Endothelial cell of umbilical vein (primary cell): Measurements from ENCODE around the gene TRIM69. TPM values are rescaled to one million over a fixed set of nuclear protein-coding genes. Genes with fewer than 3 reads are reported as not detected.

Source experiments
- BruUV-seq: library from RNA; stranded (reverse); fragments of 400-500 nt; replicated peaks from 2 replicates; lab custom pipeline; 2021; lab: Mats Ljungman, UMichigan
- CTCF ChIA-PET: fragments of 300-600, 350-600 bp; sonication (Branson Sonifier 250); formaldehyde crosslinking; loops from one replicate; lab custom pipeline; 2021; ENCODE audit warnings: antibody characterized with exemption, inconsistent platforms; lab: Charles Lee
- POLR2A ChIA-PET: fragments of 300-600, 350-600 bp; sonication (Branson Sonifier 250); formaldehyde crosslinking; loops from one replicate; lab custom pipeline; 2021; ENCODE audit warnings: antibody characterized with exemption, inconsistent platforms; lab: Charles Lee
- DNase-seq: peaks from one replicate; pipeline ENCODE4 v3.0.0-alpha.2; 2011; ENCODE audit warnings: low read depth, low spot score
- FAIRE-seq: peaks from 2 replicates; lab custom pipeline; 2011; peaks lifted over from hg19 to GRCh38; lab: Jason Lieb, UNC
- H2AFZ ChIP-seq: 2 replicates; pipeline ENCODE4 v1.6.0; 2012; ENCODE audit warnings: low read depth, low read length, control low read depth, inconsistent platforms
- H3K27ac ChIP-seq: 2 replicates; pipeline ENCODE4 v1.5.1; 2011; ENCODE audit warnings: low read depth, mild to moderate bottlenecking, control low read depth, low read length, moderate library complexity; ENCODE audit not compliant: insufficient read depth
- H3K27me3 ChIP-seq, 2 experiments: 2 replicates each; pipeline versions ENCODE4 v1.6.0 to v1.6.1; 2011; ENCODE audit warnings: low read length in 2 of 2, mixed read lengths in 1 of 2; ENCODE audit not compliant: control insufficient read depth in 2 of 2, insufficient read depth in 2 of 2
- H3K36me3 ChIP-seq, 2 experiments: 2 replicates in 1 of 2; 3 replicates in 1 of 2; pipeline ENCODE4 v1.5.1; 2011; ENCODE audit warnings: low read length in 2 of 2, mild to moderate bottlenecking in 1 of 2, moderate library complexity in 1 of 2; ENCODE audit not compliant: control insufficient read depth in 2 of 2, insufficient read depth in 2 of 2; ENCODE audit errors: extremely low read depth in 1 of 2
- H3K4me1 ChIP-seq: 3 replicates; pipeline ENCODE4 v1.5.1; 2011; ENCODE audit warnings: mild to moderate bottlenecking, low read length; ENCODE audit not compliant: control insufficient read depth, insufficient read depth; ENCODE audit errors: extremely low read depth
- H3K4me2 ChIP-seq: 2 replicates; pipeline ENCODE4 v1.6.1; 2011; ENCODE audit warnings: low read length, control low read depth, mixed read lengths; ENCODE audit not compliant: insufficient read depth
- H3K4me3 ChIP-seq, 3 experiments: fragments of 200-600 bp in 1 of 3; sonication (generic), shearing (Covaris generic) in 1 of 3; replicated peaks in 1 of 3; 2 replicates each; pipeline ENCODE4 v1.5.1; 2011 to 2016; ENCODE audit warnings: control low read depth in 3 of 3, low read length in 3 of 3, mild to moderate bottlenecking in 2 of 3, inconsistent platforms in 1 of 3, low read depth in 1 of 3, moderate library complexity in 1 of 3; ENCODE audit not compliant: insufficient read depth in 1 of 3
- H3K79me2 ChIP-seq: 2 replicates; pipeline ENCODE4 v1.6.0; 2012; ENCODE audit warnings: low read length, inconsistent platforms; ENCODE audit not compliant: control insufficient read depth, insufficient read depth
- H3K9ac ChIP-seq: replicated peaks from 2 replicates; pipeline ENCODE3; 2011; ENCODE audit warnings: low read length, control low read depth; ENCODE audit not compliant: insufficient read depth; ENCODE audit errors: extremely low read depth
- H3K9me1 ChIP-seq: replicated peaks from 3 replicates; pipeline ENCODE4 v1.6.0; 2011; ENCODE audit warnings: mild to moderate bottlenecking, low read length; ENCODE audit not compliant: control insufficient read depth, insufficient read depth; ENCODE audit errors: extremely low read depth
- H3K9me3 ChIP-seq: replicated peaks from 2 replicates; pipeline ENCODE4 v1.5.1; 2012; ENCODE audit warnings: low read length, inconsistent platforms; ENCODE audit not compliant: control insufficient read depth, insufficient read depth
- H4K20me1 ChIP-seq: replicated peaks from 2 replicates; pipeline ENCODE3; 2011; ENCODE audit warnings: mild to moderate bottlenecking, low read length; ENCODE audit not compliant: control insufficient read depth, insufficient read depth; ENCODE audit errors: extremely low read depth
- EZH2 ChIP-seq: IDR thresholded peaks from 2 replicates; pipeline ENCODE4 v1.6.1; 2012; ENCODE audit warnings: borderline replicate concordance, low read depth, mild to moderate bottlenecking, moderate library complexity, low read length, inconsistent platforms; ENCODE audit not compliant: severe bottlenecking
- GATA2 ChIP-seq: IDR thresholded peaks from 2 replicates; pipeline ENCODE4 v1.7.0; 2011; ENCODE audit warnings: low read depth, mild to moderate bottlenecking, moderate library complexity, mixed read lengths, low read length; ENCODE audit not compliant: insufficient read length, insufficient read depth
- JUN ChIP-seq: IDR thresholded peaks from 2 replicates; pipeline ENCODE4 v1.6.1; 2011; ENCODE audit warnings: borderline replicate concordance, low read depth; ENCODE audit not compliant: insufficient read length, insufficient read depth
- MYC ChIP-seq: IDR thresholded peaks from one replicate; pipeline ENCODE4 v1.6.1; 2011; ENCODE audit warnings: mild to moderate bottlenecking, low read depth, low read length
- POLR2A ChIP-seq: IDR thresholded peaks from 2 replicates; pipeline ENCODE4 v1.6.1; 2012; ENCODE audit warnings: low read depth, mild to moderate bottlenecking, control low read depth, low read length
- POLR2AphosphoS5 ChIP-seq: IDR thresholded peaks from 2 replicates; pipeline ENCODE4 v1.6.1; 2012; ENCODE audit warnings: low read depth, mild to moderate bottlenecking, control low read depth, low read length, moderate library complexity; ENCODE audit not compliant: insufficient read depth
- dilution Hi-C: fragments of 300-500 bp; cut with MboI; formaldehyde crosslinking; loops from one replicate; pipeline ENCODE4 v1.15.0; 2019; ENCODE audit warnings: low sequenced_read_pairs; ENCODE audit not compliant: extremely low pct_ligation_motif_present
- intact Hi-C: fragments of 100-400 bp; cut with micrococcal nuclease; formaldehyde crosslinking; loops from one replicate; pipeline ENCODE4 v1.10.0; 2022
- polyA plus RNA-seq, 4 experiments: library from polyadenylated mRNA; depleted of rRNA in 3 of 4; stranded (reverse) in 3 of 4; unstranded in 1 of 4; fragments of >200 nt; gene quantifications; 2 replicates each; pipeline versions ENCODE4 v1.2.1 to v1.2.3, GENCODE V29; 2011 to 2012; ENCODE audit warnings: missing spikeins in 1 of 4
- total RNA-seq: library from RNA; stranded (reverse); gene quantifications from 2 replicates; pipeline ENCODE4 v1.2.3, GENCODE V29; 2021
- TF ChIP-seq, protein P1 (sequence below), 2 donors: IDR thresholded peaks; 1 replicate in 1 of 2; 2 replicates in 1 of 2; pipeline ENCODE4 v1.5.1; 2011; ENCODE audit warnings: low read length in 2 of 2, mild to moderate bottlenecking in 2 of 2, moderate library complexity in 2 of 2, control low read depth in 1 of 2, inconsistent platforms in 1 of 2, low read depth in 1 of 2; ENCODE audit not compliant: insufficient read depth in 1 of 2; ENCODE audit errors: extremely low read depth in 1 of 2
- TF ChIP-seq, protein P2 (sequence below): IDR thresholded peaks from 2 replicates; pipeline ENCODE4 v1.6.1; 2011; ENCODE audit not compliant: insufficient read depth, insufficient read length

The TRIM69 gene
- total and polyA plus RNA-seq, 2 donors (not counting 3 experiments of a cell fraction or from before 2014, with no cell fraction given): 4.8 to 13.0 TPM

DNA sequence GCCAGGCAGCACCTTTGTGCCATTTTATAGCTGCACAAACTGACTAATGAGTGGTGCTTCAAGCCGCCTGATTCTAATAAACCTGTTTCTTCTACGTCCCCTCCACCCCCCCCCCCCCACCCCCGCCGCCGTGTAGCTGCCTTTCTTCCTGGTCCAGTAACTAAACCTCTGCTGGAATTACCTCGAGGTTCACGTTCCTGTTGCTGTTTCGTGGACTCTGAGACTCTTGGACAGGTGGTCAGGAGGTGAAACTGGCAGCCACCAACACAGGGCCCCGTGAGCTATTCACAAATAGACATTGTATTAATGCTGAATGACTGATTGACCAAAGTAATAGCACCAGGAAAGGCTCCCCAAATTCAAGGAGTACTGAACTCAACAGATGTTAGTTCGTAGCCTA is 73.9 kb downstream of the TRIM69 start:
- H3K27ac ChIP-seq: no peak overlapping the region
- H3K4me3 ChIP-seq: no peak overlapping the region
- no peak overlapping the region for H3K9ac ChIP-seq
- TF ChIP-seq MYC (no peak), GATA2 (no peak), EZH2 (no peak), POLR2A (no peak), JUN (no peak), POLR2AphosphoS5 (no peak)
- TF ChIP-seq, protein P1, sequence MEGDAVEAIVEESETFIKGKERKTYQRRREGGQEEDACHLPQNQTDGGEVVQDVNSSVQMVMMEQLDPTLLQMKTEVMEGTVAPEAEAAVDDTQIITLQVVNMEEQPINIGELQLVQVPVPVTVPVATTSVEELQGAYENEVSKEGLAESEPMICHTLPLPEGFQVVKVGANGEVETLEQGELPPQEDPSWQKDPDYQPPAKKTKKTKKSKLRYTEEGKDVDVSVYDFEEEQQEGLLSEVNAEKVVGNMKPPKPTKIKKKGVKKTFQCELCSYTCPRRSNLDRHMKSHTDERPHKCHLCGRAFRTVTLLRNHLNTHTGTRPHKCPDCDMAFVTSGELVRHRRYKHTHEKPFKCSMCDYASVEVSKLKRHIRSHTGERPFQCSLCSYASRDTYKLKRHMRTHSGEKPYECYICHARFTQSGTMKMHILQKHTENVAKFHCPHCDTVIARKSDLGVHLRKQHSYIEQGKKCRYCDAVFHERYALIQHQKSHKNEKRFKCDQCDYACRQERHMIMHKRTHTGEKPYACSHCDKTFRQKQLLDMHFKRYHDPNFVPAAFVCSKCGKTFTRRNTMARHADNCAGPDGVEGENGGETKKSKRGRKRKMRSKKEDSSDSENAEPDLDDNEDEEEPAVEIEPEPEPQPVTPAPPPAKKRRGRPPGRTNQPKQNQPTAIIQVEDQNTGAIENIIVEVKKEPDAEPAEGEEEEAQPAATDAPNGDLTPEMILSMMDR (IDR thresholded peaks at IDR 0.05; ENCODE audit: extremely low read depth in 1 of 2, insufficient read depth in 1 of 2, low read depth in 1 of 2, low read length in 2 of 2): no peak
- TF ChIP-seq, protein P2, sequence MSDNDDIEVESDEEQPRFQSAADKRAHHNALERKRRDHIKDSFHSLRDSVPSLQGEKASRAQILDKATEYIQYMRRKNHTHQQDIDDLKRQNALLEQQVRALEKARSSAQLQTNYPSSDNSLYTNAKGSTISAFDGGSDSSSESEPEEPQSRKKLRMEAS: no peak
- ChIA-PET CTCF (no interaction called here), POLR2A (no interaction called here)
- FAIRE-seq (no peak), DNase-seq (no peak)
- no peaks in the 10 kb centered on the region for H3K36me3 ChIP-seq
- no peaks in the 10 kb centered on the region for H3K9me1 ChIP-seq
- no peaks in the 10 kb centered on the region for H3K9me3 ChIP-seq
- dilution Hi-C loops (no loop called here), intact Hi-C loops (no loop called here)
- H3K79me2 ChIP-seq: no peaks in the 10 kb centered on the region
- no TSS peak for BruUV-seq
- no peaks in the 10 kb centered on the region for H4K20me1 ChIP-seq
- H3K27me3 ChIP-seq: peaks cover 0 to 3% of the 10 kb centered on the region in 2 experiments
- H3K4me2 ChIP-seq: no peak overlapping the region
- H3K4me1 ChIP-seq: no peaks in the 10 kb centered on the region
- no peak overlapping the region for H2AFZ ChIP-seq
